RWPE2 (cell line): ENCODE data around the gene GPC5.

Source experiments
- ATAC-seq: fragments of 200-7000 bp; cut with Tn5 transposase; 3 replicates; pipeline ENCODE4 v1.9.1; 2021; ENCODE audit warnings: low read depth
- DNase-seq: peaks from one replicate; pipeline ENCODE4 v3.0.0-alpha.2; 2020; ENCODE audit warnings: low spot score
- H3K27ac ChIP-seq: fragments of 450-650 bp; 2 replicates; pipeline ENCODE4 v1.5.1; 2017; ENCODE audit warnings: mild to moderate bottlenecking; ENCODE audit not compliant: poor library complexity, severe bottlenecking
- H3K27me3 ChIP-seq: fragments of 250-450 bp; sonication (Bioruptor Pico); 2 replicates; pipeline ENCODE4 v1.5.1; 2021; ENCODE audit warnings: mild to moderate bottlenecking, moderate library complexity; ENCODE audit not compliant: insufficient read depth, poor library complexity, severe bottlenecking
- H3K36me3 ChIP-seq: fragments of 250-450 bp; sonication (Bioruptor Pico); 2 replicates; pipeline ENCODE4 v1.5.1; 2020; ENCODE audit warnings: low read depth, mild to moderate bottlenecking, moderate library complexity
- H3K4me1 ChIP-seq: fragments of 250-450 bp; sonication (Bioruptor Pico); 2 replicates; pipeline ENCODE4 v1.5.1; 2021; ENCODE audit warnings: mild to moderate bottlenecking, moderate library complexity; ENCODE audit not compliant: insufficient read depth, poor library complexity, severe bottlenecking
- H3K4me3 ChIP-seq: fragments of 250-450 bp; sonication (Bioruptor Pico); 2 replicates; pipeline ENCODE4 v1.5.1; 2021; ENCODE audit warnings: mild to moderate bottlenecking, moderate library complexity; ENCODE audit not compliant: severe bottlenecking
- H3K9me3 ChIP-seq: fragments of 250-450 bp; sonication (Bioruptor Pico); 2 replicates; pipeline ENCODE4 v1.5.1; 2021; ENCODE audit warnings: mild to moderate bottlenecking, moderate library complexity; ENCODE audit not compliant: severe bottlenecking
- TF ChIP-seq, protein P1 (sequence below): fragments of 450-650 bp; IDR thresholded peaks from one replicate; pipeline ENCODE4 v1.5.1; 2017; ENCODE audit warnings: mild to moderate bottlenecking, moderate library complexity; ENCODE audit not compliant: poor library complexity, severe bottlenecking

The GPC5 gene

GRCh38 chr13:92821324-92821723 lies 1422.9 kb downstream of the GPC5 start:
- TF ChIP-seq, protein P1, sequence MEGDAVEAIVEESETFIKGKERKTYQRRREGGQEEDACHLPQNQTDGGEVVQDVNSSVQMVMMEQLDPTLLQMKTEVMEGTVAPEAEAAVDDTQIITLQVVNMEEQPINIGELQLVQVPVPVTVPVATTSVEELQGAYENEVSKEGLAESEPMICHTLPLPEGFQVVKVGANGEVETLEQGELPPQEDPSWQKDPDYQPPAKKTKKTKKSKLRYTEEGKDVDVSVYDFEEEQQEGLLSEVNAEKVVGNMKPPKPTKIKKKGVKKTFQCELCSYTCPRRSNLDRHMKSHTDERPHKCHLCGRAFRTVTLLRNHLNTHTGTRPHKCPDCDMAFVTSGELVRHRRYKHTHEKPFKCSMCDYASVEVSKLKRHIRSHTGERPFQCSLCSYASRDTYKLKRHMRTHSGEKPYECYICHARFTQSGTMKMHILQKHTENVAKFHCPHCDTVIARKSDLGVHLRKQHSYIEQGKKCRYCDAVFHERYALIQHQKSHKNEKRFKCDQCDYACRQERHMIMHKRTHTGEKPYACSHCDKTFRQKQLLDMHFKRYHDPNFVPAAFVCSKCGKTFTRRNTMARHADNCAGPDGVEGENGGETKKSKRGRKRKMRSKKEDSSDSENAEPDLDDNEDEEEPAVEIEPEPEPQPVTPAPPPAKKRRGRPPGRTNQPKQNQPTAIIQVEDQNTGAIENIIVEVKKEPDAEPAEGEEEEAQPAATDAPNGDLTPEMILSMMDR = no peak
- ATAC-seq (no peak), DNase-seq (no peak)
- peaks cover 7% of the 10 kb centered on the region for H3K27me3 ChIP-seq
- no peaks in the 10 kb centered on the region for H3K9me3 ChIP-seq
- H3K27ac ChIP-seq = no peak overlapping the region
- H3K36me3 ChIP-seq = no peaks in the 10 kb centered on the region
- no peaks in the 10 kb centered on the region for H3K4me1 ChIP-seq
- H3K4me3 ChIP-seq = no peak overlapping the region

DNA sequence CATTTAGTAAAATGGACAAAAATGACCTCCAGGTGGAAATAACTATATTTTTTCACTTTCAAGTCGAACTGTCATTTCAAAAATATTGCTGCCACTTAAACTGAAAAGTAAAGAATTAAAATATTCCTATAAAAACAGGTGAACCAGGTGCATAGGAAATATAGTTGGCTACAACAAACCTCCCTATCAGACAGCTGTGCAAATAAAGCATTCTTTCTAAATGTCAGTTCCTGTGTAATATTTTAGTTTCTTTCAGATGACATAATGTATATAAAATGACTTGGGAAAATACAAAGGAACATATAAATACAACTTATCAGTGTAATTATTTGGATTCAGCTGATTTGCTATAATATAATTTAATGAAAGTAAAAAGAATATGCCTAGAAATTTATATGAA lies 1424.6 kb downstream of the GPC5 start:
- TF ChIP-seq, protein P1 = no peak
- Histone ChIP-seq H3K4me1 (no peaks in the 10 kb centered on the region), H3K4me3 (no peak overlapping the region), H3K27me3 (peaks cover 7% of the 10 kb centered on the region), H3K36me3 (no peaks in the 10 kb centered on the region), H3K9me3 (no peaks in the 10 kb centered on the region), H3K27ac (no peak overlapping the region)
- no peak for ATAC-seq
- no peak for DNase-seq

- Histone ChIP-seq H3K4me3 (no peak overlapping the region), H3K36me3 (no peaks in the 10 kb centered on the region), H3K4me1 (no peaks in the 10 kb centered on the region), H3K27ac (no peak overlapping the region), H3K9me3 (no peaks in the 10 kb centered on the region), H3K27me3 (peaks cover 9% of the 10 kb centered on the region)
- no peak for DNase-seq
- TF ChIP-seq, protein P1 = no peak
- no peak for ATAC-seq
Observed at GRCh38 chr13:92825938-92826596, 1427.6 kb downstream of the GPC5 start.

- no peak overlapping the region for H3K4me3 ChIP-seq
- ATAC-seq (no peak), DNase-seq (no peak)
- TF ChIP-seq, protein P1 = no peak
- H3K9me3 ChIP-seq = no peaks in the 10 kb centered on the region
- H3K36me3 ChIP-seq = no peaks in the 10 kb centered on the region
- no peak overlapping the region for H3K27ac ChIP-seq
- H3K4me1 ChIP-seq = no peaks in the 10 kb centered on the region
- H3K27me3 ChIP-seq = peaks cover 9% of the 10 kb centered on the region
Observed at GRCh38 chr13:92827503-92827902, 1429.1 kb downstream of the GPC5 start.

DNA sequence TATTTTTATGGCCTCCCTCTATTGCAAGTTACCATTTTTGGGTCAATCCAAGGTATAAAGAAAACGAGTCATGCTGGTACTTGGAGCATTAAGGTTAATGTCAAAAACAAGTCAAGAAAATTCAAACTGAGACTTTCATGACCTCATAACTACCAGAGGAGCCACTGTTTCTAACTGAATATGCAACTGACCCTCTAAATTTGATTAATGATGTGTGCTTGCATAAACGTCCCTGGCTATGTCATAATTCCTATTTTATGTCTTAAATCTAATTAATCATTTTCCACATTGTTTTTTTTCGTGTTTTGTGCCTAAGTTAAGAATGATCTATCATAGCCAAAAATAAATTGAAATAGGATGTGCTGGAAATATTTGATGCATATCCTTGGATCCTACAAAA lies 1431.5 kb downstream of the GPC5 start:
- H3K27me3 ChIP-seq = peaks cover 12% of the 10 kb centered on the region
- ATAC-seq (no peak), DNase-seq (no peak)
- no peaks in the 10 kb centered on the region for H3K4me1 ChIP-seq
- no peaks in the 10 kb centered on the region for H3K36me3 ChIP-seq
- H3K9me3 ChIP-seq = no peaks in the 10 kb centered on the region
- TF ChIP-seq, protein P1 = no peak
- no peak overlapping the region for H3K27ac ChIP-seq
- no peak overlapping the region for H3K4me3 ChIP-seq
